Panc1 (cell line): Measurements from ENCODE around the gene TMIGD1. TPM values are rescaled to one million over a fixed set of nuclear protein-coding genes. Genes with fewer than 3 reads are reported as not detected.

ENCODE experiments used
- ATAC-seq: fragments of 200-7000 bp; cut with Tn5 transposase; 2 replicates; pipeline ENCODE4 v1.9.1; 2020; ENCODE audit warnings: mild to moderate bottlenecking, moderate library complexity
- BruUV-seq: library from RNA; stranded (reverse); fragments of 400-500 nt; replicated peaks from 2 replicates; lab custom pipeline; 2021; lab: Mats Ljungman, UMichigan
- CTCF ChIA-PET: fragments of 300-600 bp; sonication (Branson Sonifier 250); formaldehyde crosslinking; loops from one replicate; lab custom pipeline; 2022; ENCODE audit warnings: antibody characterized with exemption; lab: Charles Lee
- POLR2A ChIA-PET: fragments of 300-600 bp; sonication (Branson Sonifier 250); formaldehyde crosslinking; loops from one replicate; lab custom pipeline; 2022; ENCODE audit warnings: antibody characterized with exemption; lab: Charles Lee
- DNase-seq: peaks from one replicate; pipeline ENCODE4 v3.0.0-alpha.2; 2010; ENCODE audit warnings: low read depth, low spot score
- H3K27ac ChIP-seq: 2 replicates; pipeline ENCODE4 v1.5.1; 2011; ENCODE audit warnings: mild to moderate bottlenecking, low read length, inconsistent platforms
- H3K27me3 ChIP-seq: fragments of 200-500 bp; sonication (Bioruptor generic); 2 replicates; pipeline ENCODE4 v1.6.0; 2014; ENCODE audit warnings: low read length, inconsistent platforms; ENCODE audit not compliant: control insufficient read depth, insufficient read depth
- H3K36me3 ChIP-seq: fragments of 200-500 bp; sonication (Bioruptor generic); 2 replicates; pipeline ENCODE4 v1.5.1; 2014; ENCODE audit warnings: inconsistent platforms, mild to moderate bottlenecking, low read length, moderate library complexity; ENCODE audit not compliant: control insufficient read depth, insufficient read depth
- H3K4me1 ChIP-seq: 2 replicates; pipeline ENCODE4 v1.5.1; 2011; ENCODE audit warnings: inconsistent platforms, mild to moderate bottlenecking, low read length, moderate library complexity; ENCODE audit not compliant: control insufficient read depth, insufficient read depth
- H3K4me3 ChIP-seq, 2 experiments: 2 replicates each; pipeline ENCODE4 v1.5.1; 2011 to 2012; ENCODE audit warnings: low read depth in 2 of 2, low read length in 2 of 2, mild to moderate bottlenecking in 2 of 2, inconsistent platforms in 1 of 2, moderate library complexity in 1 of 2
- H3K9me3 ChIP-seq: fragments of 200-500 bp; sonication (Bioruptor generic); 2 replicates; pipeline ENCODE4 v1.5.1; 2014; ENCODE audit warnings: low read depth, mild to moderate bottlenecking, inconsistent platforms, low read length, moderate library complexity; ENCODE audit not compliant: control insufficient read depth, insufficient read depth
- CTCF ChIP-seq: fragments of 450-650 bp; IDR thresholded peaks from 2 replicates; pipeline ENCODE4 v1.5.1; 2017; ENCODE audit warnings: mild to moderate bottlenecking
- POLR2AphosphoS5 ChIP-seq: IDR thresholded peaks from 2 replicates; pipeline ENCODE4 v1.6.1; 2012; ENCODE audit warnings: mild to moderate bottlenecking, low read depth, low read length, moderate library complexity
- REST ChIP-seq, 2 experiments: IDR thresholded peaks; 2 replicates each; pipeline ENCODE4 v1.6.1; 2011 to 2012; ENCODE audit warnings: low read depth in 2 of 2, control low read depth in 1 of 2, low read length in 1 of 2, mild to moderate bottlenecking in 1 of 2, moderate library complexity in 1 of 2; ENCODE audit not compliant: insufficient read depth in 1 of 2
- SIN3A ChIP-seq: IDR thresholded peaks from 2 replicates; pipeline ENCODE4 v1.6.1; 2012; ENCODE audit warnings: low read depth, mild to moderate bottlenecking, low read length, moderate library complexity, borderline replicate concordance; ENCODE audit not compliant: insufficient read depth
- TCF7L2 ChIP-seq: IDR thresholded peaks from 2 replicates; pipeline ENCODE4 v1.6.1; 2011; ENCODE audit warnings: mild to moderate bottlenecking, low read depth, low read length, inconsistent platforms
- in situ Hi-C: cut with HindIII; loops from 2 replicates; pipeline ENCODE4 v1.10.0; 2016; ENCODE audit warnings: low sequenced_read_pairs, low pct_unique_long_range_greater_than_20kb
- intact Hi-C: fragments of 100-400 bp; cut with micrococcal nuclease; formaldehyde crosslinking; loops from one replicate; pipeline ENCODE4 v1.10.0; 2022; ENCODE audit not compliant: unreplicated experiment
- total RNA-seq: library from RNA; stranded (reverse); gene quantifications from one replicate; pipeline ENCODE4 v1.2.1, GENCODE V29; 2021; ENCODE audit not compliant: unreplicated experiment

TMIGD1 gene
- total RNA-seq, 1 experiment from 2014 or later = not detected

- ChIA-PET POLR2A (interaction anchor here (0.6 kb wide), 1 partner anchor 24 kb away, joined by 3 read pairs; no protein-coding TSS in a partner anchor), CTCF (no interaction called here)
- peaks cover 22% of the 10 kb centered on the region for H3K36me3 ChIP-seq
- H3K4me1 ChIP-seq = peaks cover 11% of the 10 kb centered on the region
- ATAC-seq = peak; percentile 71
- H3K27me3 ChIP-seq = no peaks in the 10 kb centered on the region
- intact Hi-C loops (no loop called here), in situ Hi-C loops (no loop called here)
- H3K27ac ChIP-seq = peak overlapping the region; percentile 81
- no peaks in the 10 kb centered on the region for H3K9me3 ChIP-seq
- BruUV-seq = TSS peak; percentile 72
- no peak for TF ChIP-seq POLR2AphosphoS5
- no peak for TF ChIP-seq SIN3A
- no peak for TF ChIP-seq TCF7L2
- no peak for TF ChIP-seq CTCF
- no peak for TF ChIP-seq REST (IDR thresholded peaks at IDR 0.05; ENCODE audit: insufficient read depth in 1 of 2, low read depth in 2 of 2, low read length in 1 of 2)
- peak overlapping the region; percentile 84 to 93 for H3K4me3 ChIP-seq
- DNase-seq = no peak
These were observed 42.9 kb downstream of the TMIGD1 start for GRCh38 chr17:30290696-30291542.

GRCh38 chr17:30290077-30290476 is 43.8 kb downstream of the TMIGD1 start:
- no TSS peak for BruUV-seq
- H3K27me3 ChIP-seq = no peaks in the 10 kb centered on the region
- H3K4me3 ChIP-seq = no peak overlapping the region
- POLR2A ChIA-PET = no interaction called here
- DNase-seq = no peak
- in situ Hi-C loops = no loop called here
- no peak for ATAC-seq
- TF ChIP-seq CTCF (no peak), POLR2AphosphoS5 (no peak), REST (IDR thresholded peaks at IDR 0.05; ENCODE audit: insufficient read depth in 1 of 2, low read depth in 2 of 2, low read length in 1 of 2) (no peak), SIN3A (no peak), TCF7L2 (no peak)
- CTCF ChIA-PET = no interaction called here
- intact Hi-C loops = no loop called here
- peaks cover 29% of the 10 kb centered on the region for H3K36me3 ChIP-seq
- H3K4me1 ChIP-seq = peaks cover 11% of the 10 kb centered on the region
- H3K9me3 ChIP-seq = no peaks in the 10 kb centered on the region
- H3K27ac ChIP-seq = no peak overlapping the region; the same call in none of the 2 replicates
